Upper lobe of right lung (tissue), 1 donor: ENCODE data around the gene ZNF770. TPM values are rescaled to one million over a fixed set of nuclear protein-coding genes. Genes with fewer than 3 reads are reported as not detected.

ENCODE experiments used
- ATAC-seq: fragments of 200-7000 bp; cut with Tn5 transposase; one replicate; pipeline ENCODE4 v1.9.1; 2020; ENCODE audit warnings: mild to moderate bottlenecking, moderate library complexity
- DNase-seq: peaks from one replicate; pipeline ENCODE4 v3.0.0-alpha.2; 2020
- H3K27ac ChIP-seq: fragments of 200-600 bp; one replicate; pipeline ENCODE4 v1.8.0; 2022
- H3K27me3 ChIP-seq: fragments of 200-600 bp; one replicate; pipeline ENCODE4 v1.8.0; 2022; ENCODE audit warnings: mild to moderate bottlenecking
- H3K36me3 ChIP-seq: fragments of 200-600 bp; one replicate; pipeline ENCODE4 v1.8.0; 2022
- H3K4me1 ChIP-seq: fragments of 200-600 bp; one replicate; pipeline ENCODE4 v1.8.0; 2022
- H3K4me3 ChIP-seq: fragments of 200-600 bp; one replicate; pipeline ENCODE4 v1.8.0; 2022; ENCODE audit warnings: mild to moderate bottlenecking
- H3K9me3 ChIP-seq: fragments of 200-600 bp; one replicate; pipeline ENCODE4 v1.8.0; 2022
- intact Hi-C: fragments of 100-400 bp; cut with DNase I; formaldehyde crosslinking; loops from one replicate; pipeline ENCODE4 v1.11.0; 2022
- total RNA-seq: library from RNA; stranded (reverse); fragmentation: NEBNext Ultra II Directional; extraction: Animal tissue kit (Norgen Biotek cat#: 25700); gene quantifications from one replicate; pipeline ENCODE4 v1.2.1, GENCODE V29; 2021
- TF ChIP-seq, protein P1 (sequence below): fragments of 200-600 bp; IDR thresholded peaks from one replicate; pipeline ENCODE4 v1.8.0; 2022; ENCODE audit warnings: antibody characterized with exemption
- donor health status: DM: no; HTN: yes; CAD: no; lungs with severe emphysema.

ZNF770 gene
- total RNA-seq, 1 donor from 2014 or later = 31.5 TPM

DNA sequence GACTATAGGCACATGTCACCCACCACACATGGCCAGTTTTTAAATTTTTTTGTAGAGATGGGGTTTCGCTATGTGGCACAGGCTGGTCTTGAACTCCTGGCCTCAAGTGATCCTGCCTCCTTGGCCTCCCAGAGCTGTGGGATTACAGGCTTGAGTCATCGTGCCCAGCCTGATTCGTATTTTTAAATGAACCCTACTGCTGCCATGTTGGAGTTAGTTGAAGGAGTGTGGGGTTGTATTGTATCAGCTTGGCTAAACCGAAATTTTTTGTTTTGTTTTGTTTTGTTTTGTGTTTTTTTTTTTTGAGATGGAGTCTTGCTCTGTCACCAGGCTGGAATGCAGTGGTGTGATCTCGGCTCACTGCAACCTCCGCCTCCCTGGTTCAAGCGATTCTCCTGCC, 11.8 kb upstream of the ZNF770 start:
- intact Hi-C loops = no loop called here

DNA sequence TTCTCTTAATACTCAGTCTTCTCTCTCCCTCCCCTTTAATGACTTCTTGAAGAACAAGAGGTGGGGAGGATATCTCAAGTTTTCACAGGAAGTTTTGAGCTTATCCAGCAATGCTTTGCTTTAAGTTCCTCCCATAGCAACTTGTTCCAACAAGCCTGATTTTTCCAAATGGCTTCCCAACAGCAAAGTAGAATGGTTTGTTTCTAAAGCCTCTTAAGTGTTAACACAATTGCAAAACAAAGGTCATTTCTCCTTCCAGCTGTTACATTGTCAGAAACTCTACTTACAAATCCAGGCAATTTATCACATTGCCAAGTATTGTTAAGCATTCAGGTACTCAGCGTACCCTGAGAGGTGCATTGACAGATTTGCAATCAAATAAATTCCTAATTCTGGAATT, 6.8 kb upstream of the ZNF770 start:
- DNase-seq (no peak), ATAC-seq (no peak)
- TF ChIP-seq, protein P1, sequence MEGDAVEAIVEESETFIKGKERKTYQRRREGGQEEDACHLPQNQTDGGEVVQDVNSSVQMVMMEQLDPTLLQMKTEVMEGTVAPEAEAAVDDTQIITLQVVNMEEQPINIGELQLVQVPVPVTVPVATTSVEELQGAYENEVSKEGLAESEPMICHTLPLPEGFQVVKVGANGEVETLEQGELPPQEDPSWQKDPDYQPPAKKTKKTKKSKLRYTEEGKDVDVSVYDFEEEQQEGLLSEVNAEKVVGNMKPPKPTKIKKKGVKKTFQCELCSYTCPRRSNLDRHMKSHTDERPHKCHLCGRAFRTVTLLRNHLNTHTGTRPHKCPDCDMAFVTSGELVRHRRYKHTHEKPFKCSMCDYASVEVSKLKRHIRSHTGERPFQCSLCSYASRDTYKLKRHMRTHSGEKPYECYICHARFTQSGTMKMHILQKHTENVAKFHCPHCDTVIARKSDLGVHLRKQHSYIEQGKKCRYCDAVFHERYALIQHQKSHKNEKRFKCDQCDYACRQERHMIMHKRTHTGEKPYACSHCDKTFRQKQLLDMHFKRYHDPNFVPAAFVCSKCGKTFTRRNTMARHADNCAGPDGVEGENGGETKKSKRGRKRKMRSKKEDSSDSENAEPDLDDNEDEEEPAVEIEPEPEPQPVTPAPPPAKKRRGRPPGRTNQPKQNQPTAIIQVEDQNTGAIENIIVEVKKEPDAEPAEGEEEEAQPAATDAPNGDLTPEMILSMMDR = no peak
- H3K36me3 ChIP-seq = no peaks in the 10 kb centered on the region
- H3K4me1 ChIP-seq = no peaks in the 10 kb centered on the region
- H3K4me3 ChIP-seq = no peak overlapping the region
- H3K27ac ChIP-seq = no peak overlapping the region
- no peaks in the 10 kb centered on the region for H3K27me3 ChIP-seq
- intact Hi-C loops = no loop called here
- H3K9me3 ChIP-seq = no peaks in the 10 kb centered on the region

More for the DNA sequence above, 11.8 kb upstream of the ZNF770 start:
- Histone ChIP-seq H3K4me1 (no peaks in the 10 kb centered on the region), H3K36me3 (no peaks in the 10 kb centered on the region), H3K27me3 (no peaks in the 10 kb centered on the region), H3K4me3 (no peak overlapping the region), H3K9me3 (no peaks in the 10 kb centered on the region), H3K27ac (no peak overlapping the region)
- TF ChIP-seq, protein P1 = no peak
- ATAC-seq = no peak
- DNase-seq = no peak

DNA sequence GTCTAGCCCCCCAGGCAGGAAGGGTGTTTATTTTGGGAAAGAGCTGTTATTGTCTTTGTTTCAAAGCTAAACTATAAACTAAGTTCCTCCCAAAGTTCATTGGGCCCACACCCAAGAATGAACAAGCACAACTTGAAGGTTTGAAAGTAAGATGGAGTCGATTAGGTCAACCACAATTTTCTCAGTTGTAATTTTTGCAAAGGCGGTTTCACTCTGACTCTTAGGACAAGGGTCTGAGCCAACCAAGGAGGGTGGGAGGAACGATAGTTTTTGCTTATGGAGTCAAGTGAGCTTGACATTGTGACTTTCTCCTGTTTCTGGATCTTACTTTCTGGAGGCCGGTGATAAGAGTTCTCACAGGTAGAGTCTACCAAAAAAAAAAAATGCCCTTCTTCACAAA, 5.8 kb upstream of the ZNF770 start:
- ATAC-seq = no peak
- Histone ChIP-seq H3K9me3 (no peaks in the 10 kb centered on the region), H3K27me3 (no peaks in the 10 kb centered on the region), H3K4me1 (peaks cover 4% of the 10 kb centered on the region), H3K27ac (no peak overlapping the region), H3K36me3 (no peaks in the 10 kb centered on the region), H3K4me3 (no peak overlapping the region)
- TF ChIP-seq, protein P1 = no peak
- intact Hi-C loops = no loop called here
- no peak for DNase-seq

DNA sequence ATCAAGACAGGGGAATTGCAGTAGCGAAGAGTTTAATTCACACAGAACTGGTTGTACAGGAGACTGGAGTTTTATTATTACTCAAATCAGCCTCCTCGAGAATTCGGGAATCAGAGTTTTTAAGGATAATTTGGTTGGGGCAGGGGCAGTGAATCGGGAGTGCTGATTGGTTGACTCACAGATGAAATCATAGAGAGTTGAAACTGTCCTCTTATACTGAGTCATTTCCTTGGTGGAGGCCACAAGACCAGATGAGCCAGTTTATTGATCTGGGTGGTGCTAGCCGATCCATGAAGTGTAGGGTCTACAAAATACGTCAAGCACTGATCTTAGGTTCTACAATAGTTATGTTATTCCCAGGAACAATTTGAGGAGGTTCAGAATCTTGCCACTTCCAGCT, 5.3 kb upstream of the ZNF770 start:
- no peak for DNase-seq
- intact Hi-C loops = no loop called here

DNA sequence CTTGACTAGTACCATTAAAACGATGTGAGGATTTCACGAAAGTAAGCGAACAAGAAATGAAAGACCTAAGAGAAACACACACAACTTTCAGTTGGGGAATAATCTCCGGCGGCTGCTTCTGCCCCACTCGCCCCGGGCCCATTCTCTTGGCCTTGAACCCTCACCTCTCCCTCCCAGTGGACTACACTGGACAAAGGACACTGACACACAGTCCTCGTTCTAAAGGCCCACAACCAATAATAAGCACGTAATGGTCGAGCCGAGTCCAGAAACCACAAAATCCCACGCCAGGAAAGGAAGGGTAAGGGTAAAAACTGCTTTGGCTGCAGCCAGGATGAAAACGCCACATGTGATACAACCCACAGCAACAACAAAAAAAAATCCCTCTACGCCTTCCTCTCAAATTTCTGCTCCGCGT, 469 bp downstream of the ZNF770 start:
- peak; percentile 2 for ATAC-seq
- intact Hi-C loops = no loop called here
- H3K27me3 ChIP-seq = no peaks in the 10 kb centered on the region
- H3K36me3 ChIP-seq = peaks cover 14% of the 10 kb centered on the region
- peaks cover 37% of the 10 kb centered on the region for H3K4me1 ChIP-seq
- H3K9me3 ChIP-seq = no peaks in the 10 kb centered on the region
- peak overlapping the region; percentile 99 for H3K27ac ChIP-seq
- no peak for DNase-seq
- TF ChIP-seq, protein P1 = no peak
- peak overlapping the region; percentile 90 for H3K4me3 ChIP-seq

More for the DNA sequence above, 5.3 kb upstream of the ZNF770 start:
- peaks cover 6% of the 10 kb centered on the region for H3K4me1 ChIP-seq
- H3K36me3 ChIP-seq = no peaks in the 10 kb centered on the region
- no peak overlapping the region for H3K27ac ChIP-seq
- no peaks in the 10 kb centered on the region for H3K9me3 ChIP-seq
- TF ChIP-seq, protein P1 = no peak
- no peak for ATAC-seq
- no peaks in the 10 kb centered on the region for H3K27me3 ChIP-seq
- no peak overlapping the region for H3K4me3 ChIP-seq

DNA sequence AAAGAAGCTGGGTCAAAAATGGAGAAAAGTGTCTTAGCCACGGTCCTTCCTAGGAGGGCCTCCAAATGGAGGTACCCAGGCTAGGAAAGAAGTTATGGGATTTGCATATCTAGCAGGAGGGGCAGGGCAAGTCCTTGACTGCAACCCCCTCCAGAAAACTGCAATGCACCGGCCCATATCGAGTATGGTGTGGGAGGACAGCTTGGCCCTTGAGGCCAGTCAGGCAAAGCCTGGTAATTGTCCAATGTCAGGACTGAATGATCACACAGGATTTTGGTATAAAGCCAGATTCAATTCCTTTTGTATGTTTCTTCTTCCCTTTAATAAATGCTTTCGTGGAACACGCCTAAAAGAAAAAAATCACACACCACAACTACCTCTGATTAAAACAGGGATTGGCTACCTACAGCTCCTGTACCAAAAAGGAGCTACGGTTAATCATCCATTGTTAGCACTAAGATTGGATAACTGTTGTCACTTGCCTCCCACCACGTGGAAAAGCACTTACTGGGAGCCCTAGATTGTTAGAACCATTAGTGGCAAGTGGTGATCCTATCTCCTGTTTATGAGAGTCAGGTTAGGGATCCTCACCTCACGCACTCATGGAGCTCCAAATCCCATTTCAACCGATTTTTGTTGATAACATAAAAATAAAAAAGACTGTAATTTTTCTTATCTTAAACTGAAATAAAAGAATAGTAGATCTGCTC, 1.2 kb downstream of the ZNF770 start:
- DNase-seq (no peak), ATAC-seq (no peak)
- TF ChIP-seq, protein P1 = no peak
- H3K36me3 ChIP-seq = peaks cover 21% of the 10 kb centered on the region
- no peaks in the 10 kb centered on the region for H3K27me3 ChIP-seq
- no peaks in the 10 kb centered on the region for H3K9me3 ChIP-seq
- H3K4me1 ChIP-seq = peaks cover 37% of the 10 kb centered on the region
- H3K4me3 ChIP-seq = peak overlapping the region; percentile 90
- intact Hi-C loops = no loop called here
- peak overlapping the region; percentile 99 for H3K27ac ChIP-seq
